Neural cell (in vitro differentiated cells): ENCODE data around the gene PLPP1. TPM values are rescaled to one million over a fixed set of nuclear protein-coding genes. Genes with fewer than 3 reads are reported as not detected.

Source experiments
- H2AFZ ChIP-seq: fragments of 200-600, 300-800 bp; sonication (generic), shearing (Covaris generic); 2 replicates; pipeline ENCODE4 v1.6.0; 2014; ENCODE audit warnings: low read depth, mild to moderate bottlenecking, antibody characterized with exemption, low read length, moderate library complexity
- H3F3A ChIP-seq: fragments of 200-600 bp; shearing (Covaris generic); 2 replicates; pipeline ENCODE4 v1.6.1; 2016; ENCODE audit warnings: mild to moderate bottlenecking, moderate library complexity, mixed read lengths, antibody characterized with exemption, low read length; ENCODE audit not compliant: insufficient read depth, poor library complexity, severe bottlenecking
- H3K27ac ChIP-seq: fragments of 200-600, 300-800 bp; sonication (generic), shearing (Covaris generic); 2 replicates; pipeline ENCODE4 v1.5.1; 2014; ENCODE audit warnings: mild to moderate bottlenecking, low read length, moderate library complexity
- H3K27me3 ChIP-seq: fragments of 300-800, 200-600 bp; sonication (generic), shearing (Covaris generic); 2 replicates; pipeline ENCODE4 v1.6.0; 2014; ENCODE audit warnings: mild to moderate bottlenecking, low read depth, low read length, moderate library complexity; ENCODE audit not compliant: insufficient read depth
- H3K36me3 ChIP-seq: fragments of 300-800, 200-600 bp; sonication (generic), shearing (Covaris generic); 2 replicates; pipeline ENCODE4 v1.5.1; 2014; ENCODE audit warnings: mild to moderate bottlenecking, antibody characterized with exemption, low read length, moderate library complexity; ENCODE audit not compliant: insufficient read depth
- H3K4me2 ChIP-seq: fragments of 300-800, 200-600 bp; sonication (generic), shearing (Covaris generic); 2 replicates; pipeline ENCODE4 v1.6.0; 2014; ENCODE audit warnings: mild to moderate bottlenecking, low read length
- H3K4me3 ChIP-seq: fragments of 300-800, 200-600 bp; sonication (generic), shearing (Covaris generic); 2 replicates; pipeline ENCODE4 v1.5.1; 2014; ENCODE audit warnings: mild to moderate bottlenecking, low read length, moderate library complexity
- H3K79me2 ChIP-seq: fragments of 200-600 bp; shearing (Covaris generic); replicated peaks from 2 replicates; pipeline ENCODE4 v1.6.0; 2014; ENCODE audit warnings: mild to moderate bottlenecking, low read length, moderate library complexity; ENCODE audit not compliant: insufficient read depth
- H3K9ac ChIP-seq: fragments of 300-800, 200-600 bp; sonication (generic), shearing (Covaris generic); 2 replicates; pipeline ENCODE4 v1.6.1; 2016; ENCODE audit warnings: mild to moderate bottlenecking, low read length, mixed read lengths
- H3K9me2 ChIP-seq: fragments of 200-600 bp; shearing (Covaris generic); 2 replicates; pipeline ENCODE4 v1.6.1; 2016; ENCODE audit warnings: mild to moderate bottlenecking, low read length, mixed read lengths; ENCODE audit not compliant: insufficient read depth
- H3K9me3 ChIP-seq: fragments of 200-600, 300-800 bp; sonication (generic), shearing (Covaris generic); 2 replicates; pipeline ENCODE4 v1.6.1; 2016; ENCODE audit warnings: mild to moderate bottlenecking, mixed run types, low read length, moderate library complexity, mixed read lengths
- H4K20me1 ChIP-seq: fragments of 200-600 bp; shearing (Covaris generic); 2 replicates; pipeline ENCODE4 v1.6.1; 2016; ENCODE audit warnings: mild to moderate bottlenecking, mixed run types; ENCODE audit not compliant: insufficient read depth
- EP300 ChIP-seq: fragments of 450-650 bp; conservative IDR thresholded peaks from 2 replicates; pipeline ENCODE4 v1.6.1; 2014; ENCODE audit warnings: antibody characterized with exemption, mild to moderate bottlenecking, moderate library complexity; ENCODE audit not compliant: poor library complexity, severe bottlenecking
- EZH2 ChIP-seq: fragments of 200-600, 300-800 bp; shearing (Covaris generic), sonication (generic); IDR thresholded peaks from 2 replicates; pipeline ENCODE4 v1.6.1; 2014; ENCODE audit warnings: antibody characterized with exemption, low read length, borderline replicate concordance, mild to moderate bottlenecking; ENCODE audit not compliant: insufficient read depth, poor library complexity, severe bottlenecking
- MXI1 ChIP-seq: fragments of 450-650 bp; conservative IDR thresholded peaks from 2 replicates; pipeline ENCODE4 v1.6.1; 2014; ENCODE audit warnings: antibody characterized with exemption, mild to moderate bottlenecking; ENCODE audit not compliant: poor library complexity, severe bottlenecking
- POLR2AphosphoS5 ChIP-seq: IDR thresholded peaks from 2 replicates; pipeline ENCODE4 v1.6.1; 2012
- RAD21 ChIP-seq: fragments of 450-650 bp; conservative IDR thresholded peaks from 2 replicates; pipeline ENCODE4 v1.6.1; 2014; ENCODE audit warnings: antibody characterized with exemption, mild to moderate bottlenecking, moderate library complexity
- SMC3 ChIP-seq: fragments of 450-650 bp; conservative IDR thresholded peaks from 2 replicates; pipeline ENCODE4 v1.6.1; 2014; ENCODE audit warnings: antibody characterized with exemption, mild to moderate bottlenecking, moderate library complexity; ENCODE audit not compliant: poor library complexity
- TAF1 ChIP-seq: IDR thresholded peaks from 2 replicates; pipeline ENCODE4 v1.6.1; 2012; ENCODE audit warnings: low read depth
- polyA plus RNA-seq: library from polyadenylated mRNA; depleted of rRNA; stranded (reverse); fragments of >200 nt; gene quantifications from 2 replicates; pipeline ENCODE4 v1.2.3, GENCODE V29; 2014
- TF ChIP-seq, protein P1 (sequence below): IDR thresholded peaks from 2 replicates; pipeline ENCODE4 v1.6.1; 2012; ENCODE audit warnings: borderline replicate concordance
- TF ChIP-seq, protein P2 (sequence below): fragments of 450-650 bp; IDR thresholded peaks from 2 replicates; pipeline ENCODE4 v1.5.1; 2014; ENCODE audit warnings: antibody characterized with exemption, mild to moderate bottlenecking, moderate library complexity; ENCODE audit not compliant: poor library complexity, severe bottlenecking

The PLPP1 gene
- polyA plus RNA-seq, 1 donor from 2014 or later, result 33.9 TPM

DNA sequence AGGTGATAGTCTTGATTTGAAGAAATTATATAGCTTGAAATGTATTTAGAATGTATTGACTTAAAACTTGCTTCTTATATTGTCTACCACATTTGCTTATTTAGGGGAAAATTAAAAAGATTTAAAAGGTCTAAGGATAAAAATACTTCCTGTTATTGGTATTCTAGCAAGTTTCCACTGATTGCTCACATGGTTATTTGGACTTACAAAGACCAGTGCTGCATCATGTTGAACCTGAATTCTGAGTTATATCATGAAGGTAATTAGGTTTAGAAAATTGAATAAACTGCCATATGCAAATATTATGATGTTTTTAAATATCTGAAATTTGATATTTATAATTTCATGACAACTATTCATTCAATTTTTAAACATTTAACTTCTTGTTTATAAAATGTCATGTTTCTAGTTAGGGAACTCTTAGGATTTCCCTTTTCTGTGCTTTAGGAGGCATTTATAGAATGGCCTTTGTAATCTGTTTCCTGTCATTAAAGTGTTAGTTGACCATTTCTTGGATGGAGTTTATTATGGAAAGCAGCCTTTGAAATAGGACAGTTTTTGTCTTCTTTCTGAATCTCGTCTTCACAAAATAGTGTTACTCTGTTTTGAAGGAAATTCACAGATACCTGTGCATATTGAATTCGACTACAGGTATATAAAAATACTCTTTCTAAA is 141.1 kb downstream of the PLPP1 start:
- no peak overlapping the region for H3K4me2 ChIP-seq
- no peaks in the 10 kb centered on the region for H3K79me2 ChIP-seq
- peaks cover 6% of the 10 kb centered on the region for H3K36me3 ChIP-seq
- H3K9me2 ChIP-seq, result no peaks in the 10 kb centered on the region
- no peaks in the 10 kb centered on the region for H4K20me1 ChIP-seq
- TF ChIP-seq, protein P1, sequence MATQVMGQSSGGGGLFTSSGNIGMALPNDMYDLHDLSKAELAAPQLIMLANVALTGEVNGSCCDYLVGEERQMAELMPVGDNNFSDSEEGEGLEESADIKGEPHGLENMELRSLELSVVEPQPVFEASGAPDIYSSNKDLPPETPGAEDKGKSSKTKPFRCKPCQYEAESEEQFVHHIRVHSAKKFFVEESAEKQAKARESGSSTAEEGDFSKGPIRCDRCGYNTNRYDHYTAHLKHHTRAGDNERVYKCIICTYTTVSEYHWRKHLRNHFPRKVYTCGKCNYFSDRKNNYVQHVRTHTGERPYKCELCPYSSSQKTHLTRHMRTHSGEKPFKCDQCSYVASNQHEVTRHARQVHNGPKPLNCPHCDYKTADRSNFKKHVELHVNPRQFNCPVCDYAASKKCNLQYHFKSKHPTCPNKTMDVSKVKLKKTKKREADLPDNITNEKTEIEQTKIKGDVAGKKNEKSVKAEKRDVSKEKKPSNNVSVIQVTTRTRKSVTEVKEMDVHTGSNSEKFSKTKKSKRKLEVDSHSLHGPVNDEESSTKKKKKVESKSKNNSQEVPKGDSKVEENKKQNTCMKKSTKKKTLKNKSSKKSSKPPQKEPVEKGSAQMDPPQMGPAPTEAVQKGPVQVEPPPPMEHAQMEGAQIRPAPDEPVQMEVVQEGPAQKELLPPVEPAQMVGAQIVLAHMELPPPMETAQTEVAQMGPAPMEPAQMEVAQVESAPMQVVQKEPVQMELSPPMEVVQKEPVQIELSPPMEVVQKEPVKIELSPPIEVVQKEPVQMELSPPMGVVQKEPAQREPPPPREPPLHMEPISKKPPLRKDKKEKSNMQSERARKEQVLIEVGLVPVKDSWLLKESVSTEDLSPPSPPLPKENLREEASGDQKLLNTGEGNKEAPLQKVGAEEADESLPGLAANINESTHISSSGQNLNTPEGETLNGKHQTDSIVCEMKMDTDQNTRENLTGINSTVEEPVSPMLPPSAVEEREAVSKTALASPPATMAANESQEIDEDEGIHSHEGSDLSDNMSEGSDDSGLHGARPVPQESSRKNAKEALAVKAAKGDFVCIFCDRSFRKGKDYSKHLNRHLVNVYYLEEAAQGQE, result no peak
- TF ChIP-seq MXI1 (no peak), TAF1 (no peak), SMC3 (no peak), EZH2 (no peak), RAD21 (no peak), POLR2AphosphoS5 (no peak), EP300 (no peak)
- TF ChIP-seq, protein P2, sequence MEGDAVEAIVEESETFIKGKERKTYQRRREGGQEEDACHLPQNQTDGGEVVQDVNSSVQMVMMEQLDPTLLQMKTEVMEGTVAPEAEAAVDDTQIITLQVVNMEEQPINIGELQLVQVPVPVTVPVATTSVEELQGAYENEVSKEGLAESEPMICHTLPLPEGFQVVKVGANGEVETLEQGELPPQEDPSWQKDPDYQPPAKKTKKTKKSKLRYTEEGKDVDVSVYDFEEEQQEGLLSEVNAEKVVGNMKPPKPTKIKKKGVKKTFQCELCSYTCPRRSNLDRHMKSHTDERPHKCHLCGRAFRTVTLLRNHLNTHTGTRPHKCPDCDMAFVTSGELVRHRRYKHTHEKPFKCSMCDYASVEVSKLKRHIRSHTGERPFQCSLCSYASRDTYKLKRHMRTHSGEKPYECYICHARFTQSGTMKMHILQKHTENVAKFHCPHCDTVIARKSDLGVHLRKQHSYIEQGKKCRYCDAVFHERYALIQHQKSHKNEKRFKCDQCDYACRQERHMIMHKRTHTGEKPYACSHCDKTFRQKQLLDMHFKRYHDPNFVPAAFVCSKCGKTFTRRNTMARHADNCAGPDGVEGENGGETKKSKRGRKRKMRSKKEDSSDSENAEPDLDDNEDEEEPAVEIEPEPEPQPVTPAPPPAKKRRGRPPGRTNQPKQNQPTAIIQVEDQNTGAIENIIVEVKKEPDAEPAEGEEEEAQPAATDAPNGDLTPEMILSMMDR, result no peak
- no peaks in the 10 kb centered on the region for H3F3A ChIP-seq
- H3K27me3 ChIP-seq, result no peaks in the 10 kb centered on the region
- H3K9me3 ChIP-seq, result no peaks in the 10 kb centered on the region
- H3K9ac ChIP-seq, result no peak overlapping the region
- H2AFZ ChIP-seq, result no peak overlapping the region
- no peak overlapping the region for H3K4me3 ChIP-seq
- H3K27ac ChIP-seq, result no peak overlapping the region

DNA sequence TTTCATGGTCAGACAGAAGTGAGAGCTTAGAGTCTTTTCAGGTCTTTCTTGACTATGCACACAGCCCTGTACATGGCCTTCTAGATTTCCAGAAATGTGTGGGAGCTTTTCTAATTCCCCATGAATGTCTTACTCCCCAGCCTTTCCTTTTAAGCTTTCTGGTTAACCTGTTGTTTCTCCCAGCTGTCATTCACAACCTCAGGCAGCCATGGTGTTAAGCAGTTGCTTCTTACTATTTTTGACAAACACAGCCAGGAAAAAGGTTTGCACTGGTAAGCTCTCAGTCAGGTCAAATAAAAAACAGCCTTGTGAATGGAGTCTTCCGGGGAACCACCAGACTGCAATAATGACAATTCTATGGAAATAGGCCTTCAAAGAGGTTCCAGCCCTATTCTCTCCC is 142.1 kb downstream of the PLPP1 start:
- Histone ChIP-seq H3K4me2 (no peak overlapping the region), H3K36me3 (peaks cover 6% of the 10 kb centered on the region), H3K27ac (no peak overlapping the region), H3K4me3 (no peak overlapping the region), H3K9ac (no peak overlapping the region), H3K9me3 (no peaks in the 10 kb centered on the region), H3K9me2 (no peaks in the 10 kb centered on the region), H2AFZ (no peak overlapping the region), H4K20me1 (no peaks in the 10 kb centered on the region), H3K27me3 (no peaks in the 10 kb centered on the region), H3K79me2 (no peaks in the 10 kb centered on the region), H3F3A (no peaks in the 10 kb centered on the region)
- TF ChIP-seq EP300, result no peak
- TF ChIP-seq, protein P1, result no peak
- no peak for TF ChIP-seq RAD21
- no peak for TF ChIP-seq POLR2AphosphoS5
- no peak for TF ChIP-seq SMC3
- TF ChIP-seq, protein P2, result no peak
- no peak for TF ChIP-seq MXI1
- TF ChIP-seq EZH2, result no peak
- TF ChIP-seq TAF1, result no peak
